ENCODE data around the gene GRAP. TPM values are rescaled to one million over a fixed set of nuclear protein-coding genes. Genes with fewer than 3 reads are reported as not detected.

GRAP gene
- total RNA-seq, 4 donors from 2014 or later = 5.5 to 19.8 (median 10.5) TPM

DNA sequence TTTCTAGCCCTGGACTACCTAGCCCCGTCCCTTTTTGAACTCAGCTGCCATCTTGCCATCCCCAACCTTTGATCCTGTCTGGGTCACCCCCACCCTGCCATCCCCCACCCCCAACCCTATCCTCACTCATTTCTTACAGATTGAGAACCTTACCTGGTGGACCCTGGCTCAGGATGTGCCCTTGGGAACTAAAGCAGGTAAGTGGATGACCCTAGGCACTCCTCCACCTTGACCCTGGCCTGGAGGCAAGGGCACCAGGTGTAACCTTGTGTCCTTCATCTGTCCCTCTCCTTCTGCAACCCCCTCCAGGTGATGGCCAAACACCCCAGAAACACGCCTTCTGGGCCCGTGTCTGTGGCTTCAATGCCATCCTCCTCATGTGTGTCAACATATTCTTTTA, 26.7 kb downstream of the GRAP start:
- no peaks in the 10 kb centered on the region for H3K9me3 ChIP-seq
- no peak for TF ChIP-seq POLR2A (IDR thresholded peaks at IDR 0.05)
- no peak for TF ChIP-seq CTCF (IDR thresholded peaks at IDR 0.05)
- no peak overlapping the region for H3K4me3 ChIP-seq (replicated peaks in 1 of 3)
- H3K27me3 ChIP-seq = no peaks in the 10 kb centered on the region
- no peak overlapping the region for H3K27ac ChIP-seq
- no peak for DNase-seq
- WGBS, 2 donors = 93 to 98% methylated on average over 3 of the region's 3 CpGs
- no peaks in the 10 kb centered on the region for H3K36me3 ChIP-seq
- peaks cover 0 to 4% of the 10 kb centered on the region in 2 donors for H3K4me1 ChIP-seq
- intact Hi-C loops (cut with DNase I) = loop anchor here (10.0 kb wide), 1 partner anchor 55 kb away; no protein-coding TSS in a partner anchor

DNA sequence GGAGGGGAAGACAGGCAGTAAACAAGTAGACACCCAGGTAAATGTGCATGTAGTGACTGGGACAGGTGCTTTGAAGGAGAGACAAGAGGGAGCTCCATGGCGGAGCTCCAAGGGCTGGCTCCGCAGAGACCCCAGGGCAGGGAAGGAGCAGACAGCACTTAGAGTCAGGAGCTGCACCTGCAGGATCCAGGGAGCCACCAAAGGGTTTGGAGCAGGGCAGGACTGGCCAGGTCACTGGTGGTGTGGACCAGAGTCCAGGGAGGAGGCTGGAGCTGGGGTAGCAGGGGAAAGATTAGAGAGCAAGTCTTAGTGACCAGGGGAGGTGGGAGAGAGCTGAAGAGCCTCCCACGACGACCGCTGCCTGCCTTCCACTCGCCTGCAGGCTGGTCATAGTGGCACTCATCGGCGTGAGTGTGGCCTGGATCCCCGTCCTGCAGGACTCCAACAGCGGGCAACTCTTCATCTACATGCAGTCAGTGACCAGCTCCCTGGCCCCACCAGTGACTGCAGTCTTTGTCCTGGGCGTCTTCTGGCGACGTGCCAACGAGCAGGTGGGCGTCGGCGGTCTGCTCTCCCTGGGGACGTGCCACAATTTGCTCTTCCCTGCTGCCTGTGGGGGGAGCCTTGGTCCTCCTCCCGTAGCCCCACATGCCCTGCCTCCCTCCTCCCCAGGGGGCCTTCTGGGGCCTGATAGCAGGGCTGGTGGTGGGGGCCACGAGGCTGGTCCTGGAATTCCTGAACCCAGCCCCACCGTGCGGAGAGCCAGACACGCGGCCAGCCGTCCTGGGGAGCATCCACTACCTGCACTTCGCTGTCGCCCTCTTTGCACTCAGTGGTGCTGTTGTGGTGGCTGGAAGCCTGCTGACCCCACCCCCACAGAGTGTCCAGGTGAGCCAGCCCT, 27.5 kb downstream of the GRAP start:
- DNase-seq = no peak
- no peak overlapping the region for H3K4me3 ChIP-seq (replicated peaks in 1 of 3)
- intact Hi-C loops (cut with DNase I) = no loop called here
- no peaks in the 10 kb centered on the region for H3K9me3 ChIP-seq
- H3K36me3 ChIP-seq = no peaks in the 10 kb centered on the region
- H3K4me1 ChIP-seq = peaks cover 0 to 4% of the 10 kb centered on the region in 2 donors
- H3K27ac ChIP-seq = no peak overlapping the region
- H3K27me3 ChIP-seq = no peaks in the 10 kb centered on the region
- TF ChIP-seq CTCF (IDR thresholded peaks at IDR 0.05) (no peak), POLR2A (IDR thresholded peaks at IDR 0.05) (no peak)
- WGBS, 2 donors = 58 to 82% methylated on average over 18 to 27 of the region's 27 CpGs

GRCh38 chr17:19018600-19018950, 28.2 kb downstream of the GRAP start:
- no peak for DNase-seq
- no peak overlapping the region for H3K27ac ChIP-seq
- H3K4me3 ChIP-seq (replicated peaks in 1 of 3) = no peak overlapping the region
- intact Hi-C loops (cut with DNase I) = no loop called here
- TF ChIP-seq POLR2A (IDR thresholded peaks at IDR 0.05) = no peak
- TF ChIP-seq CTCF (IDR thresholded peaks at IDR 0.05) = no peak
- H3K27me3 ChIP-seq = no peaks in the 10 kb centered on the region
- no peaks in the 10 kb centered on the region for H3K36me3 ChIP-seq
- 69 to 85% methylated on average over 3 of the region's 6 CpGs for WGBS, 2 donors
- H3K9me3 ChIP-seq = no peaks in the 10 kb centered on the region
- peaks cover 0 to 4% of the 10 kb centered on the region in 2 donors for H3K4me1 ChIP-seq

- 88 to 89% methylated on average over 11 to 12 of the region's 16 CpGs for WGBS, 2 donors
- no peak for DNase-seq
- intact Hi-C loops (cut with DNase I) = no loop called here
Measured at GRCh38 chr17:19017804-19018599, 28.8 kb downstream of the GRAP start.

More at GRCh38 chr17:19017804-19018599, 28.8 kb downstream of the GRAP start:
- Histone ChIP-seq H3K4me1 (peaks cover 0 to 4% of the 10 kb centered on the region in 2 donors), H3K9me3 (no peaks in the 10 kb centered on the region), H3K27ac (no peak overlapping the region), H3K27me3 (no peaks in the 10 kb centered on the region), H3K36me3 (no peaks in the 10 kb centered on the region), H3K4me3 (replicated peaks in 1 of 3) (no peak overlapping the region)
- no peak for TF ChIP-seq POLR2A (IDR thresholded peaks at IDR 0.05)
- no peak for TF ChIP-seq CTCF (IDR thresholded peaks at IDR 0.05)
